Stimulated activated CD8-positive, alpha-beta memory T cell treated with anti-CD3 and anti-CD28 coated beads, Interleukin-12 subunit alpha, Interleukin-12 subunit beta, amount 100 ng/mL, for 24 hours (primary cell): Measurements from ENCODE around the gene PRR7.
A peak's percentile ranks its signal among the peaks of the same experiment; 100 is the strongest.

Source experiments
- DNase-seq: peaks from one replicate; pipeline ENCODE4 v3.0.0-alpha.2; 2020; ENCODE audit errors: extremely low read depth

PRR7 gene

DNA sequence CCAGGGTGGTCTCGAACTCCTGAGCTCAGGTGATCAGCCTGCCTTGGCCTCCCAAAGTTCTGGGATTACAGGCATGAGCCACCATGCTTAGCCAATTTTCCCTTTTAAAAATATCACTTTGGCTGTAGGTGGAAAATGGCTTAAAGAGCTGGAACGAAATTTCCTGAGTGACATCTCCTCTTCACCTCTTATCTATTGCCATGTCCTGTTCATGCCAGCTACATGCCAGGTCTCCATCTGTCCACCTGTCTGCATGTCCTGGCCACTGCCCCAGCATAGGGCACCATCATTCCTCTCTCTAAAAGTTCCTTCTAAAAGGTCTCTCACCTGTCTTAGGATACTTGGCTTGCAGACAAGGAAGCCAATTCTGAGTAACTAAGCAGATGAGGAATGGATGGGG is 22.9 kb upstream of the PRR7 start:
- no peak for DNase-seq

GRCh38 chr5:177425196-177425800 is 21.3 kb upstream of the PRR7 start:
- DNase-seq, result no peak

- DNase-seq, result peak; percentile 99
Measured at GRCh38 chr5:177425801-177426565, 20.6 kb upstream of the PRR7 start.

DNA sequence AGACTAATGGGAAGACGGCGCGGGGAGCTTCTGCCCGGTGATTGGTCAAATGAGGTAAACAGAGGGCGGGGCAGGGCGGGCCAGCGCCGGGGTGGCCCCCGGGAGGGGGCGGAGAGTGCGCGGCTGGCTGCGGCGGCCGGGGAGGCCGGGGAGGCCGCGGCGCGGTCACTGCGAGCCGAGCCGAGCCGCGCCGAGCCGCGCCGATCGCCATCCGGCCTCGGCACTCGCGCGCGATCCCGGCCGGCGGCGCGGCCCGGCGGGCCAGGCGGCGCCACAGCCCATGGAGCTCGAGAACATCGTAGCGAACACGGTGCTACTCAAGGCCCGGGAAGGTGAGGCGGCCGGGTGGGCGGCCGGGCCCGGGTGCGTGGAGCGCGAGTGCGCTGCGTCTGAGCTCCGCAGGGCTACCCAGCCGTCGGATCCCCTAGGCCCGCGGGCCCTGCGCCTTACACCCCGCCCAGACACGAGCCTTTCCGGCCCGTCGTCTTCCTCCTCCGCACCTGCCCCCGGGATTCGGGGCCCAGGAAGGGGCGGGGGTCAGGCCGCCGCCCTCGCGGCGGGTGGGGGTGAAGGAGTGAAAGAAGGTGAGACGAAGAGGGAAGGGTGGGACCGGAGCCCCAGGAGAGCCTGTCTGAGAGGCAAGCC is 19.9 kb upstream of the PRR7 start, which contains the start of gene GRK6:
GRK6 (plus strand) TSS at position 111 of the 645 bp plus-strand sequence; CDS start at position 281, 170 bp downstream.
- no peak for DNase-seq

- DNase-seq, result no peak
Measured at GRCh38 chr5:177427211-177427822, 19.3 kb upstream of the PRR7 start.

GRCh38 chr5:177427919-177428573 is 18.6 kb upstream of the PRR7 start:
- no peak for DNase-seq

DNA sequence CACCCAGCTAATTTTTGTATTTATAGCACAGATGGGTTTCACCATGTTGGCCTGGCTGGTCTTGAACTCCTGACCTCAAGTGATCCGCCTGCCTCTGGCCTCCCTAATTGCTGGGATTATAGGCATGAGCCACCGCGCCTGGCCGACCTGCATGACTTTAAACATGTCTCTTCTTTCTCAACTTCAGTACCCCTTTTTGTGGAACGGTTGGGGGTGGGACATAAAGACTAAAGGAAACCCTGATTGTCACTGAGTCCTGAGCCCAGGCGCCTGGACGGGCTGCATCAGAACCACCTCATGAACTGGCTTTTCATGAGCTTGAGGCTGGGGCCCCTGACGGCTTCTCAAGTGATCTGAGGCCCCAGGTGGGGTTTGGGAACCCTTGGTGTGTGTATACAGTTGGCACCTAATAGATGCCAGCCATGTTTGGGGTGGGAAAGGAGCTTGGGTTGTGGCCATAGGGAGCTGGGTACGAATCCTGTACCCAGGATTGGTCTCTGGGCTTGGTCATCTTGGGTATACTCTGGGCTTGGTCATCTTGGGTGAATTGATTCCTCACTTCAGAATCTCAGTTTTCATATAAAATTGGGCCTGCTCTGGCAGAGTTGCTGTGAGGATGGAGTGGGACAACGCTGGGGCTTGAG is 17.9 kb upstream of the PRR7 start:
- no peak for DNase-seq

- DNase-seq, result peak; percentile 70
Measured at GRCh38 chr5:177429248-177430040, 17.2 kb upstream of the PRR7 start.

GRCh38 chr5:177430140-177430951 is 16.3 kb upstream of the PRR7 start:
- no peak for DNase-seq

- DNase-seq, result no peak
Measured at GRCh38 chr5:177430972-177431316, 15.7 kb upstream of the PRR7 start.

DNA sequence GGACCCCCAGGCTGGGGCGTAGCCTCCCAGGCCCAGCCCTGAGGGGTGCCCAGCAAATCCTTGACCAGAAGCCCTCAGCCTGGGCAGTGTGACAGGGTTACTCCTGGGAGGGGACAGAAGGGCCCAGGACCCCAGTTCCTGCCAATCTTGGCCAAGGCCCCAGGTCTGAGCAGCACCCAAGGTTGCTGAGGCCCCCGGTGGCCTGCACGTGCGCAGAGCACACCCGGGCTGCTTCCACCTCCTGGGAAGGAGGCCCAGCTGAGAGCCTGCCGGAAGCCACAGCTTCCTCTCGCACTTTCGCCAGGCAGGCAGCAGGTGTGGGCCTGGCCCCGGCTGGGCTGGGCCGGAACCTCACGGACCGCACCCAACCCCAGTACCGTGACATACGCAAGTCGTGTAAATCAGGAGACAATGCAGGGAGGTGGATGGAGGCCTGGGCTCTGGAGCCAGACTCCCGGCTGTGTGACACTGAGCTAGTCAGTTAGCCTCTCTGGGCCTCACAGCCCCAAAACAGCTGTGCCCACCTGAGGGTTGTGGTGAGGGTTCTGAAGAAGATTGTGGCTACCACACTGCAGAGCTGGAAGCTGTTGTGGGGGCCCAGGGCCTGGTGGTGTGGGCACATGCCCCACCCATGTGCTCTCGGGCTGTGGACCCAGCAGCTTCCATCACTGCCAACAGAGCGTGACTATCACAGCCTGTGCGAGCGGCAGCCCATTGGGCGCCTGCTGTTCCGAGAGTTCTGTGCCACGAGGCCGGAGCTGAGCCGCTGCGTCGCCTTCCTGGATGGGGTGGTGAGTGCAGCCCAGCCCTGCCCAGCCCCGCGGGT is 15.1 kb upstream of the PRR7 start:
- DNase-seq, result no peak

DNA sequence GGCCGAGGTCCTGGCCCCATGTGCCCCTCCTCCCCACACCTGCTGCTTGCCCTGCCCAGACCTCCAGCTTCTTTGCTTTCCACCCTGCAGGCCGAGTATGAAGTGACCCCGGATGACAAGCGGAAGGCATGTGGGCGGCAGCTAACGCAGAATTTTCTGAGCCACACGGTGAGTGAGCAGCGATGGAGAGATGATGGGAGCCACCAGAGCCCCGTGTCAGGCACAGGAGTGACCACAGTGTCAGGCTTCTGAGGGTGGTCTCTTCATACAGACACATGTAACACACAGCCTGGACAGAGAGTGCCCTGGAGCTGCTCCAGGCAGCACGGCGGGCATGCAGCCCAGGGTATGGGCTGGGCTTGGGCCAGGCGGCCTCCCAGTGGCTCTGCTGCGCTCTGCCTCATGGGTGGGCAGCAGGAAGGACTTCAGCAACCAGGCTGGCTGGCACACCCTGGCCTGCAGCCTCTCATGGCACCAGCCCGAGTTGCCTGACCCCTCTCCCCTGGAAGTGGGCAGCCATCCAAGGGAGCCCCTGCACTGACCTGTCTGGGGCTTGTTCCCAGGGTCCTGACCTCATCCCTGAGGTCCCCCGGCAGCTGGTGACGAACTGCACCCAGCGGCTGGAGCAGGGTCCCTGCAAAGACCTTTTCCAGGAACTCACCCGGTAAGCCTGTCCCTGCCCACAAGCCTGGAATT is 14.3 kb upstream of the PRR7 start:
- no peak for DNase-seq

DNA sequence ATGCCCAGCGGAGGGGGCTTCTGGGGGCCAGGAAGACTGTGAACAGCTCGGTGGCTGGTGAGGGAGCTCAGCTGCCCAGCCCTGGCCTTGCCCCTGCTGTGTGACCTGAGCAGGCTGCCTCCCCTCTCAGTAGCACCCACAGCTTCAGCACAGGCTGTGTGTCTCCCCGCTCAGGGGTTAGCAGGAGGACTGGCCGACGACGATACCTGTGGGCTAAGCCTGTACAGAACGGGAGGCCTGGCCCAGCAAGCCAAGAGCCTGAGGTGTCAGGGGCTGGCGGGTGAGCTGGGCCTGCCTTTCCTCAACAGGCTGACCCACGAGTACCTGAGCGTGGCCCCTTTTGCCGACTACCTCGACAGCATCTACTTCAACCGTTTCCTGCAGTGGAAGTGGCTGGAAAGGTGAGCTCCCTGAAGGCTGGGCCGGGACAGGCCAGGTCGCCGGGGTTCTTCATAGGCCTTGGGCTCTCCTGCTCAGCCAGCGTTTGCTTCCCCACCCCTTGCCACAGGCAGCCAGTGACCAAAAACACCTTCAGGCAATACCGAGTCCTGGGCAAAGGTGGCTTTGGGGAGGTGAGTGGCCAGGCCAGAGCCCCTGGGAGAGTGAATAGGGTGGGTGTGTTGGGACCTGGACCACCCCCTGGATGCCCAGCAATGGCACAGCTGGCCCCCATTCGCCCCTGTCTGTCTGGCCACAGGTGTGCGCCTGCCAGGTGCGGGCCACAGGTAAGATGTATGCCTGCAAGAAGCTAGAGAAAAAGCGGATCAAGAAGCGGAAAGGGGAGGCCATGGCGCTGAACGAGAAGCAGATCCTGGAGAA is 13.6 kb upstream of the PRR7 start:
- no peak for DNase-seq

DNA sequence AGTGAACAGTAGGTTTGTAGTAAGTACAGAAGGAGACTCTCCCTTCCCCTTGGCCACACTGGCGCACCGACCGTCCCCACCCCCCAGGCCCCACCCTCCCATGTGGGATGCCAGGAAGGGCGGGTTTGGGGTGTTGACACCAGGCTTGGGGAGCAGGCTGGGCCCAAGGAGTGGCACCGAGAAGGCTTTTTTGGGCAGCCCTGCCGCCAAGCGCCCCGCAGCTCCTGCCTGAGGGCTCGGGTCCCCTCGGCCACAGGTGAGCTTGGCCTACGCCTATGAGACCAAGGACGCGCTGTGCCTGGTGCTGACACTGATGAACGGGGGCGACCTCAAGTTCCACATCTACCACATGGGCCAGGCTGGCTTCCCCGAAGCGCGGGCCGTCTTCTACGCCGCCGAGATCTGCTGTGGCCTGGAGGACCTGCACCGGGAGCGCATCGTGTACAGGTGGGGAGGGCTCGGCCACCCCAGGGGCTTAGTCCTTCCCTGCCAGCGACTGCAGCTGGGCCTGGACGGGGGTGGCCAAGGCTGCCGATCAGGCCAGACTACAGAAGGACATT is 12.9 kb upstream of the PRR7 start:
- DNase-seq, result no peak

GRCh38 chr5:177434437-177434836 is 12.2 kb upstream of the PRR7 start:
- no peak for DNase-seq

GRCh38 chr5:177434942-177435738 is 11.5 kb upstream of the PRR7 start:
- DNase-seq, result no peak
